Uterus (tissue), 2 donors: ENCODE measurements around the gene LANCL3.

Source experiments
- POLR2A ChIP-seq, 2 donors: fragments of 450-650 bp; IDR thresholded peaks; one replicate each; pipeline ENCODE4 v1.6.1; 2016; ENCODE audit warnings: antibody characterized with exemption in 2 of 2, mild to moderate bottlenecking in 1 of 2, moderate library complexity in 1 of 2
- TF ChIP-seq, protein P1 (sequence below), 4 experiments: fragments of 200-600 bp in 2 of 4; fragments of 450-650 bp in 2 of 4; sonication (generic) in 2 of 4; IDR thresholded peaks; one replicate each; pipeline ENCODE4 v1.5.1; 2016 to 2019; ENCODE audit warnings: antibody characterized with exemption in 4 of 4, mild to moderate bottlenecking in 2 of 4, moderate library complexity in 1 of 4

DNA sequence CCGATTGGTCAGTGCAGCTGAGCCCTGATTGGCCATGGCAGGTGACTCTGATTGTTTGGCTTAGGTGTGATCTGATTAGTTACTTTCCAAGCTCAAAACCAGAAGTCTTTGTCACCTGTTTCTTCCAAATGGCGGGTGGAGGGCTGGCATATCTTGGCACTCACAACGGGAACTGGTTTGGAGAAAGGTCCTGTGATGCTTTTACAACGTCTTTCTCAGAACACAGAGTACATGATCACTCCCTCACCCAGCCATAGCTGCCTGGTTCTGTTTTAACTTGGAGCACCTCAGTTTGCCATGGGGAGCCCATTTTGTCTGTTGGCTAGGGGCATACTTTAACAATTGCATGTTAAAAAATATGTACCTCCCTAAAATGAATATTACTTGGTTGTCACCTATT lies 101.1 kb downstream of the LANCL3 start:
- TF ChIP-seq, protein P1, sequence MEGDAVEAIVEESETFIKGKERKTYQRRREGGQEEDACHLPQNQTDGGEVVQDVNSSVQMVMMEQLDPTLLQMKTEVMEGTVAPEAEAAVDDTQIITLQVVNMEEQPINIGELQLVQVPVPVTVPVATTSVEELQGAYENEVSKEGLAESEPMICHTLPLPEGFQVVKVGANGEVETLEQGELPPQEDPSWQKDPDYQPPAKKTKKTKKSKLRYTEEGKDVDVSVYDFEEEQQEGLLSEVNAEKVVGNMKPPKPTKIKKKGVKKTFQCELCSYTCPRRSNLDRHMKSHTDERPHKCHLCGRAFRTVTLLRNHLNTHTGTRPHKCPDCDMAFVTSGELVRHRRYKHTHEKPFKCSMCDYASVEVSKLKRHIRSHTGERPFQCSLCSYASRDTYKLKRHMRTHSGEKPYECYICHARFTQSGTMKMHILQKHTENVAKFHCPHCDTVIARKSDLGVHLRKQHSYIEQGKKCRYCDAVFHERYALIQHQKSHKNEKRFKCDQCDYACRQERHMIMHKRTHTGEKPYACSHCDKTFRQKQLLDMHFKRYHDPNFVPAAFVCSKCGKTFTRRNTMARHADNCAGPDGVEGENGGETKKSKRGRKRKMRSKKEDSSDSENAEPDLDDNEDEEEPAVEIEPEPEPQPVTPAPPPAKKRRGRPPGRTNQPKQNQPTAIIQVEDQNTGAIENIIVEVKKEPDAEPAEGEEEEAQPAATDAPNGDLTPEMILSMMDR (IDR thresholded peaks at IDR 0.05) = no peak
- TF ChIP-seq POLR2A (IDR thresholded peaks at IDR 0.05) = no peak
